GM19467 (cell line): ENCODE data around the gene NCBP3.

Experiments used
- ATAC-seq: cut with Tn5 transposase; IDR thresholded peaks from one replicate; pipeline ENCODE4 v1.9.1; 2021; ENCODE audit warnings: mild to moderate bottlenecking, moderate library complexity; ENCODE audit not compliant: unreplicated experiment

Gene NCBP3

DNA sequence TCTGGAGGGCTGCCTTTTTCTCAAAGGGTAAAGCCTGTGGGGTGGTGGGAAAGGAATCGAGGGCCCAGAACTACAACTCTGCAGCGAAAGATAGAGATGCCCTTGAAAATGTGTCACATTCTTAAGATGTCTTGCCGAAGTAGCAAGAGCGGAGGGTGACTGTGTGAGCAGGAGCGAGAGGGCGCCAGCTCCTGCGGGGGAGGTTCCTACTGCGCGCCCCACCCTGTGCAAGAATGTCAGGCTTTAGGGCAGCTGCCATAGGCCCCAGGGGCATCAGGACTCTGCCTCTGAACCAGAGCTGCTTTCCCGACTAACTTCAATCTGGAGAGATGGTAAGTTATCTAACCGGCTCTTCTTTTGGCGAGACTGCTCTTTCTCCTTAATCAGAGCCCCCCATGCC, 33.3 kb downstream of the NCBP3 start:
- no peak for ATAC-seq

DNA sequence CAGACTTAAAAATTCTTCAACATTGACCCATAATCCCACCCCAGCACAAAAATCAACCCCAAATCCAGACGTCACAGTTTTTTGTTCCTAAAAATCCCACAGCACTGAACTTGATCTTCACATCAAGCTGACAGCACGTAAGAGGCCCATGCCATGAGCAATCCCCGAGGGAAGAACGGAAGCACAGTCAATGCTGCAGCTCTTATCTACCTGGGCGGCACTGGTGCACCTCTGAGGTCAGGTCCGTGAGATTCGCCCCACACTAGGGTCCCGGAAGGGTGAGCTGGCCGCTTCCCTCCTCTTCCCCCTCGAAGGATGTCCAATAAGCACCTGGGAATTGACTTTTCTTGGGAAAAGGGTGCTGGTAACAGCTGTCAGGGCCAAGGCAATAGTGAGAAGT, 33.8 kb downstream of the NCBP3 start:
- no peak for ATAC-seq

DNA sequence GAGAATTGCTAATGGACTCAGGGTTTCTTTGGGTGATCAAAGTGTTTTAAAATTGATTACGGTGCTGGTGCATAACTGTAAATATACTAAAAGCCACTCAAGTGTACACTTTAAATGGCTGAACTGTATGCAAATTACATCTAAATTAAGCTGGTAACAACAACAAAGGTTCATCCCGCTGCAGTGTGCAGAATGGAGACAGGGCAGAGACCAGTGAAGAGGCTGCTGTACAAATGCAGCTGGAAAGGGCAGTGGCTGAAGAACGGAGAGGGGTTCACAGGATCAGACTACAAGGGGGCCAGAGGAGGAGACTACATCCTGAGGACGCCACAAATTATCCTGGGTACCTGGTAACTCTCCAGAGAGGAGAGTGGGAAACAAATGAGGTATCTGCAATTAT, 36.0 kb downstream of the NCBP3 start:
- no peak for ATAC-seq

DNA sequence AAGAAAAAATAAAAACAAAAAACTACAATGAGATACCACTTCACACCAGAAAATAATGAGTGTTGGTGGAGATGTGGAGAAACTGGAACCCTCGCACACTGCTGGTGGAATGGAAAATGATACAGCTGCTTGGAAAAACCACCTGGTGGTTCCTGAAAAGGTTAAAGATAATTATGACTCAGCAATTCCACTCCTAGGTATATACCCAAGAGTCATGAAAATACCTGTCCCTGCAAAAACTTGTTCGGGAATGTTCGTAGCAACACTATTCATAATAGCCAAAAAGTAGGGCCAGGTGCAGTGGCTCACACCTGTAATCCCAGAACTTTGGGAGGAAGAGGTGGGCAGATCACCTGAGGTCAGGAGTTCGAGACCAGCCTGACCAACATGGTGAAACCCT, 36.9 kb downstream of the NCBP3 start:
- no peak for ATAC-seq

DNA sequence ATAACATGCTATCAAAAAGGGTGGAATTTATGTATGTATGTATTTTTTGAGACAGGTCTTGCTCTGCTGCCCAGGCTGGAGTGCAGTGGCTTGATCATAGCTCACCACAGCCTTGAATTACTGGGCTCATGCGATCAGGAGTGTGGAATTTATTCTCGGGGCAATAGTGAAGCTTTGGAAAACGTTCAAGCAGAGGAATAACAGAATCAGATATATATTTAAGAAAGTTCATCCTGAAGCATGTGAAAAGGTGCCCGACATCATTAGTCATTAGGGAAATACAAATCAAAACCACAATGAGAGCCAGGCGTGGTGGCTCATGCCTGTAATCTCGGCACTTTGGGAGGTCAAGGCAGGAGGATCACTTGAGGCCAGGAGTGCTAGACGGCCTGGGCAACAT, 37.3 kb downstream of the NCBP3 start:
- no peak for ATAC-seq

DNA sequence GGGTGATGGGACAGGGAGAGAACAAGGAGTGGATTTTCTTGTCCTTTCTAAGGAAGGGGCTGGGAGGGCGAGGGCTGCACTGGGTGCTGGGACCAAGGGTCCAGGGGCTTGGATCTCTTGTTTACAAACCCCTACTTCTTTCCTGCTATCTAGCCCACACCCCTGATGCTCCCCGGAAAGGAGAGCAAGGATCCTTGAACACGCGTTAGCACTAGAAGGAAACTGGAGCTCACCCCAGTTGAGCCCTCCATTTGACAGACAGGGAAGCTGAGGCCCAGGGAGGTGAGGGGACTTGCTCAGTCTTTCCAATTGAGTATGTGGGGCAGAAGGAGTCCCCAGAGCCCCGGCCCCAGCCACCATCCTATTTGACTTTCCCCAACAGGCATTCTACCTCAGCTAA, 40.5 kb downstream of the NCBP3 start:
- no peak for ATAC-seq

DNA sequence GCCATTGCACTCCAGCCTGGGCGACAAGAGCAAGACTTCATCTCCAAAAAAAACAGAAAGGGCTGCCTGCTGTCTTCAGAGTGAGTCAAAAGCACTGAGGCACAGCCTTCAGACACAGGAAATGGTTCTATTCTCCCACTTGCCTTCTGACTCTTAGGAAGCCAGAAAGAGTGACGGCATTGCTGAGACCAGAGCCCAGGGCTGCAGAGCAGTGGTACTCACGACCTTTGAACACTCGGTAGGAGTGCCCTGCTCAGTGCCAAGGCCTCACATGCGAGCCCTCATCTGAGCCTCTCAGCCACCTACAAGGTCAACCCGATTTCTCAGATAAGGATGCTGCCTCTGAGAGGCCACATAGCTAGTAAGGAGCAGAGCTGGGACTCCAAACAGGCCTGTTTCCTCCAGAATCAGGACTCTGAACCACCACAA, 41.5 kb downstream of the NCBP3 start:
- ATAC-seq, result peak; percentile 69

DNA sequence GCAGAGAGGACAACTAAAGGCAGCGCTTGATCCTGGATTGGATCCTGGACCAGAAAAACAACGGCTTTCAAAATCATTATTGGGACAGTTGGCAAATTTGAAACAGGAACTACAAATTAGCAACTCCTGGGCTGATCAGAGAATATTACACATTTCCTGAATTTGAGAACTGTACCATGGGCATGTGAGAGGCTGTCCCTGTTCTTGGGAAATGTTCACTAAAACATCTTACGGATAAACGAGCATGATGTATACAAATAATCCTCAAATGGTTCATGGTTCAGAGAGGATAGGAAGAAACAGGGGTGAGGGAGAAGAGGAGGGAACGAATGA, 42.8 kb downstream of the NCBP3 start:
- ATAC-seq, result no peak

DNA sequence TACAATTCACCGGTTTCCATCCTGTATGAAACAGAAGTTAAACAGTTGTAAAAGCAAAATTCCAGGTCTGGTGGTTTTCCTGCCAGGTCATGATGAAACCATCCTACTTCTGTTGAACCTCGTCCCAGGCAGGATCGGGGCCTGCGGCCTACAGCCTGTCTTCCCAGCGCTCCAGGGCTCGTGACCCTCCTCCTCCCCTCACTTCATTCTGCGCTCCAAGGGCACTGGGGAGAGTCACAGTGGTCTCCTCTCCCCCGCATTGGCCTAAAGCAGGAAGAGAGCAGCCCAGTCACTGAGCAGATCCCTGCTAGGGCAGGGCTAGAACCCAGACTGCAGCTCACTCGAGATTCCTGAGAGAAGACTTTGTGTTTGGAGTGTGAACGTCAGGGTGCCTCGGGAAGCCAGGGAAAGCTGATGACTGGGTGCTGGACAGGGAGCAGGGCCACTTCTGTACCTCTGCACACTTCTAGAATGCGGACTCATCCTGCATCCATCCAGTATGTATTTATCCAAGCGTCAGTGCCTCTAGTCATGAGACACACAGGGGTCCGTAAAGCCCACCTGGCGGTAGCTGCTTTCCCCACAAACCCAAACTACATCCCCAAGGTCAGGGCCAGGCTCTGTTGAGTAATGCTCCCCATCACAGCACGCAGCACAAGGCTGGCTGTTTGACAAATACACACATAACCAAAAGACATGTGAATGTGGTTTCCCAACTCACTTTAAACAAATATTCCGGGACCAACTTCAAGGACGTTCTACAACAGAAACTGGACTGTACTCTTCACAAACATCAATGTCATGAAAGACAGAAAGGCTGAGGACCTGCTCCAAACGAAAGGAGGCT, 43.4 kb downstream of the NCBP3 start:
- no peak for ATAC-seq

DNA sequence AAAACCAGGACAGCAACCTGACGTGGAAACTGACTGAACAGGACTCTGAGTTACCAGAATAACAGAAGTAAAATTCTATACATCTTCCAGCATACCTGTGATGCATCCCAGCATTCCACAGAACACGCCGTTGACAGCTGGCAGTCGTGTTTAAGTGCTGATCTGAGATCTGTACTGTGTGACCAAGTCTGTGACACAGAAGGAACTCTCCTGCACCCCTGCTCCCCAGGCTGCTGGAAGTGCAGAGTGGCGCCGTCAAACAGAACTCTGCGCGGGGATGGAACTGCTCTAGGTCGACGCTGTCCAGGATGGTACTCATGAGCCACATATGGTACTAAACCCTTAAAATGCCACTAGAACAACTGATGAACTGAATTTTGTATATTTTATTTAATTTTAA, 44.3 kb downstream of the NCBP3 start:
- ATAC-seq, result no peak

DNA sequence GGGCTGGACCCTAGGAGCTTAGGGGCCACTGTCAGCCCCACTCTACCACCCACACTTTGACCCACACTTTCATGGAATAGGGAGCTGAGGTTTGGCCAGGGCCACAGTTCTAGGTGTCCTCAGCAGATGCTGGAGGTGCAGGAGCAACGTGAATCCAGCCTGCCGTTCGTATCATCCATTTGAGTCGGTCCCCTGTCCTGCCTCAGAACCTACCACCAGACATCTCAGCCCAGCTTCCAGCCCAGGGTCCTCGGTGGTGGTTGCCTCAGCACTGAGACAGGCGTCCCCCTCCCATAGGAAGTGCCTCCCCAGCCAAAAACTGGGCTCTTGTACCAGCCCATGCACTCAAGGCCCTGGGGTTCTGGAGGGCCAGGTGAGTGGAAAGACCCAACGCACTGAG, 44.7 kb downstream of the NCBP3 start:
- ATAC-seq, result no peak

DNA sequence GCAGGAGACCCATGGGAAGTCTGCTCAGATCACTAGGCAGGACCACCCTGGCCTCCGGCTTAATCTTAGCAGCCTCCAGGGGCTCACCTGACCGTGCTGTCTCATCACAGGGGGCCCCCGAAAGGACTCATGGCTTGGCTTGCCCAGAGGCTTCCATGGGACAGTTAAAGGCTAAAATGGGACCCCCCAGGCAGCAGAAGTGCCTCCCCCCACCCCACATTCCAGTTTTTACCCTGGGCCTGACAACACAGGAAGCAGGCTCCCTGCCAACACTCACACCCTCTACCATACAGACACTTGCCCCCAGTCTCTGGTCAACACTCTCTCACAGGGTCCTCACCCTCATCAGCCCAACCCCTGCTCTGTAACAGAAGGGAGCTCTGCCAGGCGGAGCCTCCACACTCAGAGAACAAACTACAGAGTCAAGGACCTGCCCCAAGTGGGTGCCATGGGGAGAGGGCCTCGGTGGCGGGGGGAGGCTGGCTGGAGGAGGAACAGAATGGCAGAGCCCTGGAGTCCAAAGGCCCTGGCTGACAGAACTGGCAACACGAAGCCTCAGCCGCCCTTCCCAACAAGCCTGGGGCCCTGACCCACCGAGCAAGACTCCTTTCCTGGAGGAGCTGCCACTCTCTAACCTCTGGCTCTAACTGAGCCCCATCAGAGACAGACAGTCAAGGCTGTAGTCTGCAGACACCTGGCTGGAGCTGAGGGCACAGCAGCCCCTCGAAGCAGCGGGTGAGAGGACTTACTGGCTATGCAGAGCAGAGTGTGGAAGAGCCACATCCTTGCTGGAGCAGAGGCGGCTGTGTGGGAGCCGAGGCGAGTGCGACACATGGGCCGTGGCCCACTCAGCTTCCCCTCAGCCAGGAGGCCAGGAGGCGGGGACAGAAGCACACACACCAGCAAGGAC, 45.4 kb downstream of the NCBP3 start, which contains the start of gene ITGAE:
ITGAE (minus strand) TSS at position 827 of the 910 bp plus-strand sequence; CDS start at position 783, 44 bp downstream.
- ATAC-seq, result no peak

DNA sequence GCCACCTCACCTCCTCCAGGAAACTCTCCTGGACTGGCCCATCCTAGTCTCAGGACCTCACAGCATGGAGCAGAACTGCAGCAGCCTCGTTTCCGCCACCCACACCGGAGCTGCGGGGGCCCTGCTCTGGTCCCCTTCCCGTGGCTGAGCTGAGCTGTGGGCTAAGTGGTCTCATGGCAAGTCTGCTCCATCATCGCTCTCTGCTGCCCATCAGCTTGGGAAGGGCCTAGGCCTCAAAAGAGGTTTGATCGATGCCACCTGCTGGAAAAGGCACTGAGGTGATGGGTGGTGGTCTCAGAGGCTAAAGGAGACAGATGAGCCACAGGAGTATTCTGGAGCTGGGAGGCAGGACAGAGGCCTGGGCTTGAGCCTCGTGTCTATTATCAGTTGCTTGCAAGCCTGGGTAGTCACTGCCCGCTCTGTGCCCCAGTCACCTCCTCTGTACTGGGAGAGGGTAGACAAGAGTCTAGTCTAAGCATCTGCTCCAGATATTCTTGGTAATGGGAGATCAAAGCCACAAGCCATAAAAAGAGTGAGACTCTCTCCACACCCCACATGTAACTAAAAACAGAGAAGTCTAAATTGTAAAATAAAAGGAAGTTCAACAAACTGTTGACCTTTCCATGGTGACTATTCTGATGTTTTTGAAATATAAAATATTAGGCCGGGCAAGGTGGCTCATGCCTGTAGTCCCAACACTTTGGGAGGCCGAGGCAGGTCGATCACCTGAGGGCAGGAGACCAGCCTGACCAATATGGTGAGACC, 46.7 kb downstream of the NCBP3 start:
- ATAC-seq, result no peak

DNA sequence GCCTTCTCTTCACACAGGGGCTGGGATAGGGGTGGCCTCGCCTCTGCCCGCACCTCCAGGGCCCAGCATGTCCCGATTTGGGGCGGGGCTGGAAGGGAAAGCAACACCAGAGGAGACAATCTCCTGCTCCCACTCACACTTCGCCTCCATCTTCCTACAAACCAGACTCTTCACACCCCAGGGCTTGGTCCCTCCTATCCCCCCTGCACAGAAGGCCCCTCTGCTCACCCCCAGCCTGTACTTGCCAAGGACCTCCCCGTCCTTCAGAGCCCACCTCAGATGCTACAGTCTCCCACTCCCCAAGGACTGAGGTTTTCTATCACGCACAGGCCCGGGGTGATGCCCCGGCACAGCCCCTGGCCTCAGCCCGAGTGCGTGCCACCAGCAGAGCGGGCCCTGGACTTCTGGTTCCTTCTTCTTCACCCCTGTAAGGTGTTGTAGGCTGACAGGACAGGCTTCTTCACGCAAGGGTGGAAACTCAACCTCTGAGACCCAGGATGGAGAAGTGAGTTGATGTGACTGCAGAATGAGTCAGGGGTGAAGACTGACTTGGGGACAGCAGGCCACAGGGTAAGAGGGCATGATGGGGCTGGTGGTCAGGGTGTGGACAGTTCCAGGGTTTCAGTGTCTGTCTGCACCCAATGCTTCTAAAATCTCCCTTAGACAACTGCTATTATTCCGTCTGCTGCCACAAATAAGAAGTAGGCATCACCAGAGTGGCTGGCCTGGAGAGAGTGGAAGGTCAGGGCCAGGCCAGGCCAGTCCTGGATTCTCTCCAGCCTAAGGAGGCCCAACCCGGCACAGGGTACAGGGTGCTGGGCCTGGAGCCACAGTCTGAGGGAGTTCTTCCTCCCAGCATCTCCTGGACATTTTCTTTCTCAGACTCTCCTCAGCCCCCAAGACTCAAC, 47.5 kb downstream of the NCBP3 start:
- no peak for ATAC-seq

DNA sequence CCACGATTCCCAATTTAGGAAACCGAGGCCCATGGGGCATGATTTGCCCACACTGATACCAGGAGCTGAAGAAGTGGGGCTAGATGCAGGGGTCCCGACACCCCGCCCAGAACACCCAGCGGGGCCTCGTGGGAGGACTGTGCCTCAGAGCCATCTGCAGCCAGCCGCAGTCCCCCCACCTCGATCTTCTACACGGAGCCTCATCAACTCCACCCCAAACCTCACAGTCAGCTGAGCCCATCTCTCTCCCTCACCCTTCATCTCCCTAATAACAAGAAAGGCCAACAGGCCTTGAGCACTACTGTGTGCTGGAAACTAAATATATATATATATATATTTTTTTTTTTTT, 49.2 kb downstream of the NCBP3 start:
- peak; percentile 37 for ATAC-seq

DNA sequence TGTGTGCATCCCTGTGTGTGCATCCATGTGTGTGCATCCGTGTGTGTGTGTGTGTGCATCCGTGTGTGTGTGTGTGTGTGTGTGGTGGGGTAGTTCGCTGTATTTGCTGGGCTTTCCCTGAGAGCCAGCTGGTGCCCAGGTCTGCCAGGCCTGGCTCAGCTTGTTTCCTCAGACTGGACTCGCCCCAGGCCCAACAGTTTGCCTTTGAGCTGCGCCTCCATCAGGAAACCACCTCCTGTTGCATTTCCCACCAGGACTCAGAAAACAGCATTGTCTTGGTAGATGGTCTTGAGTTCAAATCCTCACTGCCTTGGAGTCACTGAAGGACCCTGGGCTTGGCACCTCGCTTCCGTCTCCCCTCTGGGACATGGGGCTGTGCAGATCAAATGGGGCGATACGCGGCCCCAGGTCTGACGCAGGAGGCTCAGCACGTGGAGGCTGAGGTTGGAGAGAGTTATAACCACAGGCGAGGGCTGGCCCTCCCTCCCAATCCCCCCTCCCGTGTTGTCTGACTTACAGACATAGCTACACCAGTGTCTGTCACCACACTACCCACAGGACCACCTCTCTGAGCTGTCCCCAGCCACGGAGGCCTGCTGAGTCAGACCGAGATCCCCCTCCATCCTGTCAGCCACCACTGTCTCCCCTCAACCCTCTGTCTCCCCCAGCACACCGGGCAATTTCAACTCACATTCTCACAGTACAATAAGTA, 49.8 kb downstream of the NCBP3 start:
- ATAC-seq, result peak; percentile 82

DNA sequence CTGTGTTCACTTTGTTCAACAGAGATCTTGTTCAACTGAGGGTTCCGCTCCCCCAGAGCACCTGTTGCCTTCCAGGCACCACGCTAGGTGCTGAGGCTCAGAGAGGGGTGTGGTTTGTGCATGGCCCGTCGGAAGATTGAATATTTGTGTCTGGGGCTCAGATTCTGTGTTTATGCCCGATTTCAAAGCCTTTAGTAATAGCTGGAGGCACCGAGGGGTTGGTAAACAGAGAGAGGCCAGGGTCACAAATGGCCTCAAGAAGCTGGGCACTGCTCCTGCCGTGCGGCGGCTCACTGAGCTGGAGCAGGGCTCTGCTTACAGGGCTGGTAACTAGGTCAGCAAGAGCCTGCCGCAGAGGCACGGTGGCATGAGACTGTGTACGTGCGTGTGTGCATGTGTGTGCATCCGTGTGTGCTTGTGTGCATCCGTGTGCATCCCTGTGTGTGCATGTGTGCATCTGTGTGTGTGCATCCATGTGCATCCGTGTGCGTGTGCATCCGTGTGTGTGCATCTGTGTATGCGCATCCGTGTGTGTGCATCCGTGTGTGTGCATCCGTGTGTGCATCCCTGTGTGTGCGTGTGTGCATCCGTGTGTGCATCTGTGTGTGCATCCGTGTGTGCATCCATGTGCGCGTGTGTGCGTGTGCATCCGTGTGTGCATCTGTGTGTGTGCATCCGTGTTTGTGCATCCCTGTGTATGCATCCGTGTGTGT, 50.5 kb downstream of the NCBP3 start:
- ATAC-seq, result no peak

DNA sequence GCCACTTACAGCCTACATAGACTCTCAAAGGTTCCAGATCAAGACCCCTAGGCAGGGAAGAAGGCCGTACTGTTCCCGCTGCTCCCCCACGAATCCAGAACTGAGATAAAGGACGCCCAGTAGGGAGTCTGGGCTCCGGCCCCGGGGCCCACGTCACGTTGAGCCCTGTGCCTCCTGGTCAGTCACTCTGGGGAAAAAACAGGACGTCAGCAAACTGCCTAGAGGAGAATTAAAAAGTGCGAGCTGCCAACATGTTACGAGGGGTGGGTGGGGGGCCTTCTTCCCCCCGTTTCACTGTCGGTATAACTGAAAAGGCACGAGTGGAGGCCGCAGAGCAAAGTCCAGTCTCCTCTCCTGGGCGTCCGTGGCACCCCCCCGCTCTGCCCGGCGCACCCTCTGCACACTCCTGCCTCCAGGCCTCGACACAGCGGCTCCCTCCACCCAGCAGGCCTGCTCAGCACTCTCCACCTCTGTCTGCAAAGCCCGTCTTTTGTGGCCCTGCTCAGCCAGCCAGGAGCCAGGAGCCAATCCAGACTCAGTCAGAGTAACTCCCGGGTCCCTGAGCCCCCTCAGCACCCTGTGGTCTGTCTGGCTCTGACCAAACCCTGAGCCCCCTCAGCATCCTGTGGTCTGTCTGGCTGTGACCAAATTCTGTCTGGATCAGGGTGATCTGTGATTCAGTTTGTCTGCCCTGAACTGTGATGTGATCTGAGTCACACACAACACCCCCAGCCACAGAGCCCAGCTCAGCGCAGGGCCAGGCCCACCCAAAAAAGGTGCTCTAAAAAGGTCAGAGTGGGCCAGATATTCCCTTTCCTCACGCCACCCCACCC, 51.3 kb downstream of the NCBP3 start:
- ATAC-seq, result no peak
